Measurements from ENCODE around the gene ELOVL1.

- no peak for TF ChIP-seq CTCF (IDR thresholded peaks at IDR 0.05; ENCODE audit: borderline replicate concordance, extremely low read depth, low read length, poor library complexity, severe bottlenecking)
- no peak for TF ChIP-seq EZH2 (IDR thresholded peaks at IDR 0.05; ENCODE audit: borderline replicate concordance, low read depth, low read length, severe bottlenecking)
These were observed 20.3 kb upstream of the ELOVL1 start for GRCh38 chr1:43387976-43388599.
